Measurements from ENCODE around the gene PDE4A. TPM values are rescaled to one million over a fixed set of nuclear protein-coding genes. Genes with fewer than 3 reads are reported as not detected.
A peak's percentile ranks its signal among the peaks of the same experiment; 100 is the strongest.

Gene PDE4A
- total and polyA plus RNA-seq, 2 donors (not counting 3 experiments of a cell fraction or from before 2014, with no cell fraction given), result 3.8 to 10.0 TPM

DNA sequence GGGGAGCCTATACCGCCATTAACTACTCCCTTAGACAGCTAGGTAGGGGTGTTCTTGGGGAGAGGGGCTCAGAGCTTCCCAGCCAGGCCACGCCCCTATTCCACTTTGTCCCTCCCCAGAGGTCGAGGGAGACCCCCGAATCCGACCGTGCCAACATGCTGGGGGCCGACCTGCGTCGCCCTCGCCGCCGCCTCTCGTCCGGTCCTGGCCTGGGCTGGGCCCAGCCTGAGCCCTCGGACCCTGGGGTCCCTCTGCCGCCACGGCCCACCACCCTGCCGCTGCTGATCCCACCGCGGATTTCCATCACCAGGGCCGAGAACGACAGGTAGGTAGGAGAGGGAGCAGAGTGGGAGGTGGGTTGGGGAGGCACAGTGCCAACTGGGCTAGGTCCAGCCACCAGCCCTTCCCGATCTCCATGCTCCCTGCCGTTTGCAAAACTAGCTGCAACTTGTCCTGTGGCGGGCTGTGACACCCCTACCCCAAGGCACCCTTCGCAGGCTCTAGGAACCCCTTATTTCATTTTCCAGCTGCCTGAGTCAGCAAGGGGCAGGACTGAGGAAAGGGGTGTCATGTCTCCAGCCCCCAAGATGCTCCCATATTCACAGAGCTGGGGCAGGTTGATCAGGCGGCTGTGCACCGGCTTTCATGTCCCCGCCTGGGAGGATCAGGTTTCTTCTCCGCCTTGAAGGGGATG, 2.6 kb upstream of the PDE4A start:
- POLR2A ChIA-PET, result interaction anchor here (0.8 kb wide), 1 partner anchor 10 kb away, joined by 5 read pairs; no protein-coding TSS in a partner anchor

DNA sequence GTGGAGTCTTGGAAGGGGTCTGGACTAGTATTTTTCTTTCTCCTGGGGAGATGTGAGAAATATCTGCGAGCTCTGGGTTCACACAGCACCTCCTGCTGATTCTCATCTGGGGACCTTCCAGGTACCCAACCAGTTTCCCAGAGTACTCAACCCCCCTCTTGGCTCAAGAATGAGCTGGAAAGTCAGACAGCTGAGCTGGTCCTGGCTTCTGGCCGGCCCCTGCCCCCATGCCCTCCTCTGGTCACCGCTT, 2.2 kb upstream of the PDE4A start:
- Histone ChIP-seq H3K9me3 (replicated peaks; ENCODE audit: control insufficient read depth, insufficient read depth, low read length) (no peaks in the 10 kb centered on the region), H3K36me3 (ENCODE audit: control insufficient read depth in 2 of 2, extremely low read depth in 1 of 2, insufficient read depth in 2 of 2, low read length in 2 of 2) (no peaks in the 10 kb centered on the region), H4K20me1 (replicated peaks; ENCODE audit: control insufficient read depth, extremely low read depth, insufficient read depth, low read length) (no peaks in the 10 kb centered on the region), H3K27me3 (ENCODE audit: control insufficient read depth in 2 of 2, insufficient read depth in 2 of 2, low read length in 2 of 2) (peaks cover 46% of the 10 kb centered on the region in 2 experiments), H3K4me2 (ENCODE audit: insufficient read depth, low read length) (no peak overlapping the region), H3K9ac (replicated peaks; ENCODE audit: extremely low read depth, insufficient read depth, low read length) (no peak overlapping the region), H3K79me2 (ENCODE audit: control insufficient read depth, insufficient read depth, low read length) (no peaks in the 10 kb centered on the region), H3K4me1 (ENCODE audit: control insufficient read depth, extremely low read depth, insufficient read depth, low read length) (peaks cover 14% of the 10 kb centered on the region), H2AFZ (ENCODE audit: low read depth, low read length) (no peak overlapping the region), H3K27ac (ENCODE audit: insufficient read depth, low read depth, low read length) (no peak overlapping the region), H3K4me3 (replicated peaks in 1 of 3; ENCODE audit: insufficient read depth in 1 of 3, low read depth in 1 of 3, low read length in 3 of 3) (no peak overlapping the region), H3K9me1 (replicated peaks; ENCODE audit: control insufficient read depth, extremely low read depth, insufficient read depth, low read length) (no peaks in the 10 kb centered on the region)
- no peak for TF ChIP-seq POLR2A (IDR thresholded peaks at IDR 0.05; ENCODE audit: low read depth, low read length)
- no peak for TF ChIP-seq FOS (IDR thresholded peaks at IDR 0.05; ENCODE audit: borderline replicate concordance, insufficient read depth, low read length)
- TF ChIP-seq GATA2 (IDR thresholded peaks at IDR 0.05; ENCODE audit: insufficient read depth, insufficient read length, low read depth, low read length), result no peak
- TF ChIP-seq, protein P1, sequence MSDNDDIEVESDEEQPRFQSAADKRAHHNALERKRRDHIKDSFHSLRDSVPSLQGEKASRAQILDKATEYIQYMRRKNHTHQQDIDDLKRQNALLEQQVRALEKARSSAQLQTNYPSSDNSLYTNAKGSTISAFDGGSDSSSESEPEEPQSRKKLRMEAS (IDR thresholded peaks at IDR 0.05; ENCODE audit: insufficient read depth, insufficient read length), result no peak
- TF ChIP-seq EZH2 (IDR thresholded peaks at IDR 0.05; ENCODE audit: borderline replicate concordance, low read depth, low read length, severe bottlenecking), result peak; percentile 61
- no peak for TF ChIP-seq JUN (IDR thresholded peaks at IDR 0.05; ENCODE audit: borderline replicate concordance, insufficient read depth, insufficient read length, low read depth)
- TF ChIP-seq, protein P2, sequence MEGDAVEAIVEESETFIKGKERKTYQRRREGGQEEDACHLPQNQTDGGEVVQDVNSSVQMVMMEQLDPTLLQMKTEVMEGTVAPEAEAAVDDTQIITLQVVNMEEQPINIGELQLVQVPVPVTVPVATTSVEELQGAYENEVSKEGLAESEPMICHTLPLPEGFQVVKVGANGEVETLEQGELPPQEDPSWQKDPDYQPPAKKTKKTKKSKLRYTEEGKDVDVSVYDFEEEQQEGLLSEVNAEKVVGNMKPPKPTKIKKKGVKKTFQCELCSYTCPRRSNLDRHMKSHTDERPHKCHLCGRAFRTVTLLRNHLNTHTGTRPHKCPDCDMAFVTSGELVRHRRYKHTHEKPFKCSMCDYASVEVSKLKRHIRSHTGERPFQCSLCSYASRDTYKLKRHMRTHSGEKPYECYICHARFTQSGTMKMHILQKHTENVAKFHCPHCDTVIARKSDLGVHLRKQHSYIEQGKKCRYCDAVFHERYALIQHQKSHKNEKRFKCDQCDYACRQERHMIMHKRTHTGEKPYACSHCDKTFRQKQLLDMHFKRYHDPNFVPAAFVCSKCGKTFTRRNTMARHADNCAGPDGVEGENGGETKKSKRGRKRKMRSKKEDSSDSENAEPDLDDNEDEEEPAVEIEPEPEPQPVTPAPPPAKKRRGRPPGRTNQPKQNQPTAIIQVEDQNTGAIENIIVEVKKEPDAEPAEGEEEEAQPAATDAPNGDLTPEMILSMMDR (IDR thresholded peaks at IDR 0.05; ENCODE audit: extremely low read depth in 1 of 2, insufficient read depth in 1 of 2, low read depth in 1 of 2, low read length in 2 of 2), result no peak
- FAIRE-seq (no peak), DNase-seq (ENCODE audit: low read depth, low spot score) (no peak)
- intact Hi-C loops (cut with micrococcal nuclease), result loop anchor here (5.0 kb wide), 1 partner anchor 149 kb away; the partner anchor contains the start of genes CDKN2D and KRI1
- no TSS peak for BruUV-seq (replicated peaks)
- POLR2A ChIA-PET, result interaction anchor here (0.8 kb wide), 1 partner anchor 10 kb away, joined by 5 read pairs; no protein-coding TSS in a partner anchor
- dilution Hi-C loops (cut with MboI; ENCODE audit: extremely low pct_ligation_motif_present, low sequenced_read_pairs), result no loop called here
- CTCF ChIA-PET, result interaction anchor here (0.7 to 7.5 kb wide), 5 partner anchors 8 to 159 kb away, joined by 3 to 108 read pairs (median 4); partner anchors contain the start of gene CDC37

More for the DNA sequence above, 2.6 kb upstream of the PDE4A start:
- no peaks in the 10 kb centered on the region for H3K9me3 ChIP-seq (replicated peaks; ENCODE audit: control insufficient read depth, insufficient read depth, low read length)
- H3K27ac ChIP-seq (ENCODE audit: insufficient read depth, low read depth, low read length), result no peak overlapping the region
- no peak overlapping the region for H2AFZ ChIP-seq (ENCODE audit: low read depth, low read length)
- H3K9ac ChIP-seq (replicated peaks; ENCODE audit: extremely low read depth, insufficient read depth, low read length), result no peak overlapping the region
- dilution Hi-C loops (cut with MboI; ENCODE audit: extremely low pct_ligation_motif_present, low sequenced_read_pairs), result no loop called here
- intact Hi-C loops (cut with micrococcal nuclease), result loop anchor here (5.0 kb wide), 1 partner anchor 150 kb away; the partner anchor contains the start of genes CDKN2D and KRI1
- H3K79me2 ChIP-seq (ENCODE audit: control insufficient read depth, insufficient read depth, low read length), result no peaks in the 10 kb centered on the region
- CTCF ChIA-PET, result interaction anchor here (0.6 to 7.5 kb wide), 10 partner anchors 8 to 311 kb away, joined by 3 to 108 read pairs (median 4); partner anchors contain the start of genes CDC37 and ICAM5
- TF ChIP-seq MYC (IDR thresholded peaks at IDR 0.05; ENCODE audit: low read depth, low read length) (no peak), EZH2 (IDR thresholded peaks at IDR 0.05; ENCODE audit: borderline replicate concordance, low read depth, low read length, severe bottlenecking) (peak; percentile 90)
- H3K4me1 ChIP-seq (ENCODE audit: control insufficient read depth, extremely low read depth, insufficient read depth, low read length), result peaks cover 14% of the 10 kb centered on the region
- H4K20me1 ChIP-seq (replicated peaks; ENCODE audit: control insufficient read depth, extremely low read depth, insufficient read depth, low read length), result no peaks in the 10 kb centered on the region
- H3K4me3 ChIP-seq (replicated peaks in 1 of 3; ENCODE audit: insufficient read depth in 1 of 3, low read depth in 1 of 3, low read length in 3 of 3), result no peak overlapping the region
- H3K9me1 ChIP-seq (replicated peaks; ENCODE audit: control insufficient read depth, extremely low read depth, insufficient read depth, low read length), result no peaks in the 10 kb centered on the region
- H3K36me3 ChIP-seq (ENCODE audit: control insufficient read depth in 2 of 2, extremely low read depth in 1 of 2, insufficient read depth in 2 of 2, low read length in 2 of 2), result no peaks in the 10 kb centered on the region
- H3K4me2 ChIP-seq (ENCODE audit: insufficient read depth, low read length), result no peak overlapping the region
- no TSS peak for BruUV-seq (replicated peaks)
- DNase-seq (ENCODE audit: low read depth, low spot score) (no peak), FAIRE-seq (no peak)
- peaks cover 44 to 46% of the 10 kb centered on the region in 2 experiments for H3K27me3 ChIP-seq (ENCODE audit: control insufficient read depth in 2 of 2, insufficient read depth in 2 of 2, low read length in 2 of 2)

Data from endothelial cell of umbilical vein (primary cell).